B cell (primary cell): Measurements from ENCODE around the gene TRIM29.

ENCODE experiments used
- EZH2 ChIP-seq: IDR thresholded peaks from 2 replicates; pipeline ENCODE4 v1.6.1; 2012; ENCODE audit warnings: borderline replicate concordance, low read depth, mild to moderate bottlenecking, moderate library complexity, low read length; ENCODE audit not compliant: insufficient read depth, poor library complexity, severe bottlenecking
- TF ChIP-seq, protein P1 (sequence below): fragments of 200-600 bp; IDR thresholded peaks from one replicate; pipeline ENCODE4 v1.8.0; 2022; ENCODE audit warnings: antibody characterized with exemption, mild to moderate bottlenecking

DNA sequence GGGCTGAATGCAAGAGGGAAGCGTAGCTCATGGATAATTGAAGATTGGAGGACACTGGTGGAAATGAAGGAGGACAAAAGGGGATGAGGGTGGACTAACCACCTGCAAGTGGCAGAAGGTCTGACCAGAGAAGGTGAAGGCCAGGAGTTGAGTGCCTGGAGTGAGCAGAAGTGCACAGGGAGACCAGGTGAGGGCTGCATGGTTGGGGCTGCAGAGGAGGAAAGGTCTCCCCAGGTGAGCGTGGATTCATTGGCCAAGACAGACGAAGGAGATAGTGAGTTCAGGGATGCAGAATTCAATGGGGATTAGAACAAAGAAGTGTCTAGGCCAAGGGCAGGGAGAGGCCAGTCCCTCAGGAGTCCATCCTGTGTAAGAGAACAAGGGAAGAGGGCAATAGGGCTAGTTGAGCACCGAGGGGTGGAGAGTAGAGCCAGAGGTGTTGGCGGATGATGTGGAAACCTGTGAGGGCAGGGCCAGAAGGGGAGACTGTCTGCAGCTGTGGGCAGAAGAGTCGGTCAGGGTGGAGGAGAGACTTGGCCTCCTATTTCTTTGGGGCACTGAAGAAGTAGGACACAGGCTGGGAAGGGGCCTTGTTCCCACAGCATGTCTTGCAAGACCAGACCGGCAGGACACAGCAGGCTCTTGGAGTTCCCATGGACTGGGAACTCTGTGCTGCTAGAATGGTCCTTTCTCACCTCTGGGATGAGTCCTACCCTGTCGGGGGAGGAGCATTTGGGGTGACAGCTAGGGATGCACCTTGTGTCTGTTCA is 6.7 kb downstream of the TRIM29 start:
- TF ChIP-seq, protein P1, sequence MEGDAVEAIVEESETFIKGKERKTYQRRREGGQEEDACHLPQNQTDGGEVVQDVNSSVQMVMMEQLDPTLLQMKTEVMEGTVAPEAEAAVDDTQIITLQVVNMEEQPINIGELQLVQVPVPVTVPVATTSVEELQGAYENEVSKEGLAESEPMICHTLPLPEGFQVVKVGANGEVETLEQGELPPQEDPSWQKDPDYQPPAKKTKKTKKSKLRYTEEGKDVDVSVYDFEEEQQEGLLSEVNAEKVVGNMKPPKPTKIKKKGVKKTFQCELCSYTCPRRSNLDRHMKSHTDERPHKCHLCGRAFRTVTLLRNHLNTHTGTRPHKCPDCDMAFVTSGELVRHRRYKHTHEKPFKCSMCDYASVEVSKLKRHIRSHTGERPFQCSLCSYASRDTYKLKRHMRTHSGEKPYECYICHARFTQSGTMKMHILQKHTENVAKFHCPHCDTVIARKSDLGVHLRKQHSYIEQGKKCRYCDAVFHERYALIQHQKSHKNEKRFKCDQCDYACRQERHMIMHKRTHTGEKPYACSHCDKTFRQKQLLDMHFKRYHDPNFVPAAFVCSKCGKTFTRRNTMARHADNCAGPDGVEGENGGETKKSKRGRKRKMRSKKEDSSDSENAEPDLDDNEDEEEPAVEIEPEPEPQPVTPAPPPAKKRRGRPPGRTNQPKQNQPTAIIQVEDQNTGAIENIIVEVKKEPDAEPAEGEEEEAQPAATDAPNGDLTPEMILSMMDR, result no peak
- no peak for TF ChIP-seq EZH2
